A549 (cell line): Measurements from ENCODE around the gene GPS1.

ENCODE experiments used
- CEBPB ChIP-seq, 2 experiments: fragments of >200 bp in 1 of 2; sonication (Bioruptor Twin) in 1 of 2; formaldehyde crosslinking in 1 of 2; IDR thresholded peaks; 2 replicates each; pipeline ENCODE4 v1.6.1; 2012 to 2016
- CTCF ChIP-seq: fragments of >200 bp; sonication (Bioruptor Twin); formaldehyde crosslinking; IDR thresholded peaks from 3 replicates; pipeline ENCODE4 v1.5.1; 2016
- JUN ChIP-seq, 2 experiments: fragments of >200 bp; sonication (Bioruptor Twin); formaldehyde crosslinking; IDR thresholded peaks; 2 replicates in 1 of 2; 3 replicates in 1 of 2; pipeline ENCODE4 v1.6.1; 2016 to 2017
- RNF2 ChIP-seq: fragments of 200-600 bp; sonication (generic); IDR thresholded peaks from 2 replicates; pipeline ENCODE4 v1.6.1; 2016; ENCODE audit warnings: low read depth, mild to moderate bottlenecking, antibody characterized with exemption, moderate library complexity, borderline replicate concordance

GRCh38 chr17:82096709-82097183, 45.0 kb downstream of the GPS1 start:
- TF ChIP-seq RNF2 = no peak
- TF ChIP-seq JUN (IDR thresholded peaks at IDR 0.05) = no peak
- TF ChIP-seq CTCF = no peak
- no peak for TF ChIP-seq CEBPB (IDR thresholded peaks at IDR 0.05)
